GM12878 (cell line): Measurements from ENCODE around the gene ACSF2. TPM values are rescaled to one million over a fixed set of nuclear protein-coding genes. Genes with fewer than 3 reads are reported as not detected.

ENCODE experiments used
- ATAC-seq: fragments of 200-7000 bp; cut with Tn5 transposase; 3 replicates; pipeline ENCODE4 v1.9.1; 2020; ENCODE audit warnings: mild to moderate bottlenecking, moderate library complexity
- BruUV-seq: library from RNA; stranded (reverse); fragments of 400-500 nt; replicated peaks from 2 replicates; lab custom pipeline; 2021; lab: Mats Ljungman, UMichigan
- CTCF ChIA-PET: fragments of 300-600 bp; sonication (Branson Sonifier 250); formaldehyde crosslinking; extraction: SDS; loops from one replicate; lab custom pipeline; 2021; ENCODE audit warnings: inconsistent platforms; lab: Yijun Ruan, JAX
- POLR2A ChIA-PET: fragments of 350-600 bp; formaldehyde crosslinking; extraction: SDS; loops from one replicate; lab custom pipeline; 2021; ENCODE audit warnings: inconsistent platforms; lab: Charles Lee
- RAD21 ChIA-PET: fragments of 300-600 bp; sonication (Branson Sonifier 250); formaldehyde crosslinking; loops from one replicate; lab custom pipeline; 2023; ENCODE audit warnings: antibody characterized with exemption; ENCODE audit not compliant: unreplicated experiment; lab: Charles Lee
- SMC1A ChIA-PET: fragments of 300-600 bp; sonication (Branson Sonifier 250); formaldehyde crosslinking; loops from one replicate; lab custom pipeline; 2023; ENCODE audit not compliant: unreplicated experiment, uncharacterized antibody; lab: Charles Lee
- DNase-seq: peaks from one replicate; pipeline ENCODE4 v3.0.0-alpha.2; 2011; ENCODE audit warnings: low read depth, low spot score
- FAIRE-seq: peaks from 3 replicates; lab custom pipeline; 2011; peaks lifted over from hg19 to GRCh38; lab: Jason Lieb, UNC
- H2AFZ ChIP-seq: 2 replicates; pipeline ENCODE4 v1.6.0; 2011; ENCODE audit warnings: low read depth, low read length, control low read depth; ENCODE audit not compliant: control insufficient read depth
- H3K27ac ChIP-seq: 2 replicates; pipeline ENCODE4 v1.5.1; 2011; ENCODE audit warnings: control low read depth; ENCODE audit not compliant: control insufficient read depth, insufficient read depth
- H3K27me3 ChIP-seq, 2 experiments: replicated peaks in 1 of 2; 2 replicates each; pipeline versions ENCODE4 v1.6.0 to v1.6.1; 2011; ENCODE audit warnings: low read length in 1 of 2; ENCODE audit not compliant: control insufficient read depth in 2 of 2, insufficient read depth in 2 of 2
- H3K36me3 ChIP-seq, 2 experiments: 2 replicates each; pipeline ENCODE4 v1.5.1; 2011; ENCODE audit warnings: low read length in 1 of 2; ENCODE audit not compliant: control insufficient read depth in 2 of 2, insufficient read depth in 2 of 2
- H3K4me1 ChIP-seq: 2 replicates; pipeline ENCODE4 v1.6.1; 2011; ENCODE audit warnings: mild to moderate bottlenecking, low read length, moderate library complexity, mixed read lengths; ENCODE audit not compliant: control insufficient read depth, insufficient read depth
- H3K4me2 ChIP-seq: 2 replicates; pipeline ENCODE4 v1.6.0; 2011; ENCODE audit warnings: control low read depth; ENCODE audit not compliant: control insufficient read depth, insufficient read depth
- H3K4me3 ChIP-seq: fragments of 200-600 bp; sonication (generic); 2 replicates; pipeline ENCODE4 v1.5.1; 2016
- H3K79me2 ChIP-seq: 2 replicates; pipeline ENCODE4 v1.6.0; 2011; ENCODE audit warnings: low read length; ENCODE audit not compliant: control insufficient read depth, insufficient read depth
- H3K9ac ChIP-seq: 2 replicates; pipeline ENCODE4 v1.8.0; 2011; ENCODE audit warnings: low read length, control low read depth, mixed read lengths; ENCODE audit not compliant: control insufficient read depth, insufficient read depth
- H3K9me3 ChIP-seq: replicated peaks from 3 replicates; pipeline ENCODE4 v1.5.1; 2011; ENCODE audit warnings: mild to moderate bottlenecking, low read length; ENCODE audit not compliant: control insufficient read depth, insufficient read depth
- H4K20me1 ChIP-seq: 2 replicates; pipeline ENCODE4 v1.6.0; 2011; ENCODE audit not compliant: control insufficient read depth, insufficient read depth
- EED ChIP-seq: sonication (generic); IDR thresholded peaks from 2 replicates; pipeline ENCODE4 v1.6.1; 2016; ENCODE audit warnings: antibody characterized with exemption, low read depth
- IKZF2 ChIP-seq, 2 experiments: fragments of 450-650 bp; IDR thresholded peaks; 2 replicates each; pipeline ENCODE4 v1.6.1; 2017; ENCODE audit warnings: mild to moderate bottlenecking in 2 of 2, moderate library complexity in 2 of 2
- IRF3 ChIP-seq: fragments of 450-650 bp; IDR thresholded peaks from 2 replicates; pipeline ENCODE4 v1.6.1; 2014; ENCODE audit warnings: mild to moderate bottlenecking
- JUNB ChIP-seq: IDR thresholded peaks from 2 replicates; pipeline ENCODE4 v1.6.1; 2016; ENCODE audit warnings: antibody characterized with exemption, mild to moderate bottlenecking
- MTA2 ChIP-seq: fragments of 450-650 bp; IDR thresholded peaks from 2 replicates; pipeline ENCODE4 v1.6.1; 2016; ENCODE audit warnings: low read depth, mild to moderate bottlenecking, moderate library complexity
- POLR2AphosphoS5 ChIP-seq: IDR thresholded peaks from 2 replicates; pipeline ENCODE4 v1.6.1; 2011; ENCODE audit warnings: mild to moderate bottlenecking, low read length, inconsistent platforms
- RUNX3 ChIP-seq: IDR thresholded peaks from 2 replicates; pipeline ENCODE4 v1.6.1; 2012; ENCODE audit warnings: low read length, inconsistent platforms
- SREBF2 ChIP-seq: IDR thresholded peaks from 2 replicates; pipeline ENCODE4 v1.6.1; 2012; ENCODE audit warnings: mild to moderate bottlenecking, low read length
- SRF ChIP-seq, 2 experiments: IDR thresholded peaks; 2 replicates each; pipeline ENCODE4 v1.6.1; 2011; ENCODE audit warnings: low read depth in 2 of 2, low read length in 2 of 2, mild to moderate bottlenecking in 1 of 2, moderate library complexity in 1 of 2
- WRNIP1 ChIP-seq: IDR thresholded peaks from 2 replicates; pipeline ENCODE4 v1.6.1; 2011; ENCODE audit warnings: low read depth, low read length, improper control_type of control experiment, borderline replicate concordance
- ZZZ3 ChIP-seq: IDR thresholded peaks from 2 replicates; pipeline ENCODE4 v1.6.1; 2011; ENCODE audit warnings: low read depth; ENCODE audit not compliant: control insufficient read depth, insufficient read length
- WGBS: methylation state at CpG from one replicate; pipeline ENCODE4 v1.1.6; 2016; ENCODE audit warnings: low lambda C conversion rate; ENCODE audit not compliant: insufficient replicate concordance, insufficient coverage; ENCODE audit errors: missing lambda C conversion rate; 5-methylcytosine and 5-hydroxymethylcytosine counted together
- in situ Hi-C: fragments of 300-500 bp; cut with MboI; formaldehyde crosslinking; loops from 9 replicates; pipeline ENCODE4 v1.14.3; 2018; ENCODE audit warnings: mixed read lengths
- intact Hi-C: fragments of 100-400 bp; cut with micrococcal nuclease; formaldehyde crosslinking; loops from one replicate; pipeline ENCODE4 v1.14.2; 2022; ENCODE audit not compliant: unreplicated experiment
- polyA plus RNA-seq, 11 experiments: library from polyadenylated mRNA; depleted of rRNA in 4 of 11; unstranded in 6 of 11; stranded (reverse) in 5 of 11; fragments of >200 nt; fragmentation: Nextera tagmentation in 4 of 11; fragmentation: Illumina TruSeq in 1 of 11; extraction: Ambion mirVana in 4 of 11; extraction: Trizol in 1 of 11; gene quantifications; 1 replicate in 1 of 11; 2 replicates in 10 of 11; pipeline versions ENCODE4 v1.2.1 to v1.2.3, GENCODE V29; 2011 to 2016; ENCODE audit warnings: inconsistent platforms in 2 of 11, missing spikeins in 2 of 11, low read depth in 1 of 11
- total RNA-seq, 4 experiments: library from RNA; depleted of rRNA in 3 of 4; stranded (reverse); fragments of >200 nt in 3 of 4; fragmentation: Illumina TruSeq in 1 of 4; extraction: Trizol in 1 of 4; gene quantifications; 2 replicates each; pipeline versions ENCODE4 v1.2.1 to v1.2.3, GENCODE V29; 2013 to 2021

The ACSF2 gene
- total and polyA plus RNA-seq, 10 of the 15 experiments (the other 5 are each of a cell fraction or from before 2014, with no cell fraction given): 7.1 to 32.8 (median 16.8) TPM

- H3K4me2 ChIP-seq: peak overlapping the region; percentile 82
- POLR2A ChIA-PET: interaction anchor here (1.6 kb wide), 1 partner anchor 27 kb away, joined by 3 read pairs; no protein-coding TSS in a partner anchor
- intact Hi-C loops: no loop called here
Measured at GRCh38 chr17:50452630-50453300, 26.7 kb downstream of the ACSF2 start.

More at GRCh38 chr17:50452630-50453300, 26.7 kb downstream of the ACSF2 start:
- WGBS: 44% methylated on average over 10 of the region's 10 CpGs
- Histone ChIP-seq H2AFZ (no peak overlapping the region), H4K20me1 (no peaks in the 10 kb centered on the region), H3K27ac (no peak overlapping the region), H3K9me3 (no peaks in the 10 kb centered on the region), H3K4me1 (peaks cover 11% of the 10 kb centered on the region), H3K27me3 (no peaks in the 10 kb centered on the region), H3K36me3 (no peaks in the 10 kb centered on the region), H3K9ac (no peak overlapping the region), H3K4me3 (0 out of 2 replicates have a peak overlapping the region, but pooled peaks have one; percentile 33), H3K79me2 (no peaks in the 10 kb centered on the region)
- RAD21 ChIA-PET: interaction anchor here (1.0 kb wide), 1 partner anchor 55 kb away, joined by 6 read pairs; the partner anchor contains the start of gene LRRC59
- DNase-seq (peak; percentile 8), ATAC-seq (peak; percentile 92), FAIRE-seq (peak; percentile 81)
- no TSS peak for BruUV-seq
- CTCF ChIA-PET: interaction anchor here (0.6 to 1.9 kb wide), 7 partner anchors 9 to 389 kb away, joined by 3 to 8 read pairs (median 3); partner anchors contain the start of gene LRRC59
- TF ChIP-seq RUNX3 (peak; percentile 43), POLR2AphosphoS5 (no peak), EED (0 out of 2 replicates have a peak, but pooled peaks have one; percentile 37), IRF3 (no peak), SRF (IDR thresholded peaks at IDR 0.05; ENCODE audit: low read depth in 2 of 2, low read length in 2 of 2) (no peak), JUNB (peak; percentile 51; the same call in 1 of the 2 replicates), IKZF2 (IDR thresholded peaks at IDR 0.05) (peak; percentile 44 to 57; a peak in 2 of 4 replicates), WRNIP1 (no peak), ZZZ3 (no peak), MTA2 (peak; percentile 37; the same call in 1 of the 2 replicates), SREBF2 (no peak)
- in situ Hi-C loops: no loop called here
- SMC1A ChIA-PET: interaction anchor here (0.7 to 2.3 kb wide), 4 partner anchors 22 to 90 kb away, joined by 3 to 7 read pairs (median 4); partner anchors contain the start of gene LRRC59
